NCI-H146 treated with DMSO at 0.1 percent for 48 hours (cell line): ENCODE measurements around the gene ACTR10.
"Not testable (repeated sequence)": the region's sequence is repeated elsewhere in the genome, so short reads cannot be mapped to it uniquely, and the experiment has no call there.

ENCODE experiments used
- DNase-seq: peaks from one replicate; lab custom pipeline; 2025; ENCODE audit not compliant: unreplicated experiment; lab: John Stamatoyannopoulos, UW

Gene ACTR10

GRCh38 chr14:58215191-58215914, 15.4 kb downstream of the ACTR10 start:
- no peak for DNase-seq

- DNase-seq: no peak
Observed at GRCh38 chr14:58216544-58216943, 16.6 kb downstream of the ACTR10 start.

GRCh38 chr14:58227096-58227819, 27.3 kb downstream of the ACTR10 start:
- DNase-seq: no peak

GRCh38 chr14:58238252-58239243, 38.6 kb downstream of the ACTR10 start:
- no peak for DNase-seq

- DNase-seq: peak; percentile 29
Observed at GRCh38 chr14:58239244-58240195, 39.6 kb downstream of the ACTR10 start.

- no peak for DNase-seq
Observed at GRCh38 chr14:58243790-58244555, 44.0 kb downstream of the ACTR10 start.

GRCh38 chr14:58244556-58245387, 44.8 kb downstream of the ACTR10 start, which contains the start of gene PSMA3:
TSS of gene PSMA3 (plus strand) at chr14:58244843. CDS start at chr14:58244921, 78 bp downstream.
- peak; percentile 90 for DNase-seq

GRCh38 chr14:58245562-58245961, 45.6 kb downstream of the ACTR10 start:
- DNase-seq: peak; percentile 3

- DNase-seq: no peak
Observed at GRCh38 chr14:58249611-58250010, 49.7 kb downstream of the ACTR10 start.

GRCh38 chr14:58258156-58258555, 58.2 kb downstream of the ACTR10 start:
- DNase-seq: no peak

GRCh38 chr14:58262005-58262404, 62.1 kb downstream of the ACTR10 start:
- DNase-seq: not testable (repeated sequence)

GRCh38 chr14:58265401-58265800, 65.5 kb downstream of the ACTR10 start:
- no peak for DNase-seq

- DNase-seq: no peak
Observed at GRCh38 chr14:58270628-58271027, 70.7 kb downstream of the ACTR10 start.

- no peak for DNase-seq
Observed at GRCh38 chr14:58272588-58273372, 72.8 kb downstream of the ACTR10 start.

- DNase-seq: no peak
Observed at GRCh38 chr14:58274881-58275280, 74.9 kb downstream of the ACTR10 start.

GRCh38 chr14:58275527-58276190, 75.7 kb downstream of the ACTR10 start:
- DNase-seq: no peak

- no peak for DNase-seq
Observed at GRCh38 chr14:58276208-58276607, 76.3 kb downstream of the ACTR10 start.
